ENCODE measurements around the gene ADNP2.

Gene ADNP2

DNA sequence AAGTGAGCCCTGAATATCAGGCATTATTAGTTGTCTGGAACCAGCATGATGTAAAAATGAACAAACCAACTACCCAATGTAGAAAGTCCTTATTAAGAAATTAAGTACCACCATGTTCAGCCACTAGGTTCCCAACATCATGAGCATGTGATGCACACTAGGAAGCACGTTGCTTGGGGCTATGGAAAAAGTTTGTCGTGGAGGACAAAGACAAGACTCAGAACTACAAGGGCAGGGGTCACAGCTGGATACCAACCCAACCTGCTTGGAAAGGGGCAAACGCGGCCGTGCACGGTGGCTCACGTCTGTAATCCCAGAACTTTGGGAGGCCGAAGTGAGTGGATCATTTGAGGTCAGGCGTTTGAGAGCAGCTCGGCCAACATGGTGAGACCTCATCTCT is 64.0 kb downstream of the ADNP2 start:
- no peak for DNase-seq

- no peak for DNase-seq
These were observed 66.6 kb downstream of the ADNP2 start for GRCh38 chr18:80175451-80176204.

- peak; percentile 40 for DNase-seq
These were observed 67.4 kb downstream of the ADNP2 start for GRCh38 chr18:80176334-80177073.

GRCh38 chr18:80177128-80177527 is 68.1 kb downstream of the ADNP2 start:
- no peak for DNase-seq

DNA sequence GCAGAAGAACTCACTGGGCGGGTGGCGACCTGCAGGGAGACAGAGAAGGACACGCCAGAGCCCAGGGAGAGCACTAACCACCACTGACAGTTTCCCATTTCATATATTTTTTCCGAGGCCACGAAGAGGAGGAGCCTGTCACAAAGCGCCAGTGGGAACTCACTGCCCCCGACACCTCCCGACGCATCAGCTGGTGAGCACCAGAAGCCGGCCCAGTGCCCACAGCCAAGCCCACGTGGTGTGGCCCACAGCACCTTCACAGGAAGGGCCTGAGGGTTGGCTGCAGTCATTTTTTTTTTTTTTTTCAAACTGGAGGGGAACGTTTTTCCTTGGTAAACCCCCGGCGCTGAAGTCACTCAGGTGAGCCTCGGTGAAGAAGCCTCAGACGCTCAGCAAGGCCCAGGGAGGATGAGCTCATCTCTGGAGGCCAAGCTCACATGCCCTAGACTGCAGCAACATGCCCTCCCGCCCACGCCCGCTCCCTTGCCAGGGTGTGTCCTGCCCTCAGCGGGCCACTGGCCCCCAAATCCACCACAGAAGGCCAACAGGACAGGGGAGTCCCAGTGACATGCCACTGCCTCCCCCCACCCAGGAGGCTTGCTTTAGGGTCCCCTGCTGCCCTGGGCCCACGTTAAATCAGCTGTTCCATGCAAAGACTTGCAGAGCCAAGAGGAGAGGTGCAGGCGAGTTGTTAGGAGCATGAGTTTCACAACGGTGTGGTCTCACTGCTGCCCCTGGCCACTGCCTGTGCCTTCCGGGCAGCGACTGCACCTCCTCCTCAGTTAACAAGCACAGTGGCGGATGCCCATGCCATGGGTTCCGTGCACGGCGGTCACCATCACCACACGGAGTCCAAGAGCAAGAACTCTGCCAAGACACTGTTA is 70.1 kb downstream of the ADNP2 start:
- no peak for DNase-seq

GRCh38 chr18:80179857-80180558 is 70.9 kb downstream of the ADNP2 start:
- no peak for DNase-seq

- DNase-seq: no peak
These were observed 71.9 kb downstream of the ADNP2 start for GRCh38 chr18:80180778-80181564.

DNA sequence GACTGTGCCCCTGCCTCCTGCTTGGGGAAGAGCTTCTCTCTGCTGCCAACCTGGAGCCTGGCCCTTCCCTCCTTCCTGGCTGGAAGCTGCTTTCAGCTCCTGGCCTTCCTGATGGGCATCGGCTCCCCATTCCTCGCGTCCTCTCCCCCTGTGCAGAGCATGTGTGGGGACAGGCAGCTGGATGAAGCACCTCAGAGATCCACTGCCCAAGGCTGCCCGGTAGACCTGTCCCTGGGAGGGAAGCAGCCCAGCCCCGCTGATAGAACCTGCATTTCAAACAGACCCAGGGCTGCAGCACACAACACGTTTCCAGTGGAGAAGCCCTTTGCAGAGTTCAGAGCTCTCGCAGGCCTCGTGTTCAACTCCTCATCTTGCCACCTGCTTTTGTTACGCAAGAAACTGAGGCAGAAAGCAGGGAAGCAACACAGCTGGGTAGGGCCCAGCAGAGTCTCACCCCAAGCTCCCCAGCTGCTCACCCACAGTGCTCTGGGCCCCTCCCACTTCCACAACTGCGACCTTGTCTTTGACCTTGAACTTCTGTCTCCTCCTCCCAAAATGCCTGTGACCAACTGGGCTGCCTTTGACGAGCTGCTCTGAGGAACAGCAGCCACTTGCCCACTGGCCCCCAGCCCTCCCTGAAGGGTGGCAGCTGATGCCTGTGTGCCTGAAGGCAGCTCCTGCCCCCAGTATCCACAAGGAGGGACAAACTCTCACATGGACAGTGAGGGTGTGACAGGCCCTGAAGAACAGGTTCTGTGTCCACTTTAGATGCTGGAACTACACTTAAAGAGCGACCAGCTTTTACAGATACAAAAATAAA is 72.8 kb downstream of the ADNP2 start:
- no peak for DNase-seq

DNA sequence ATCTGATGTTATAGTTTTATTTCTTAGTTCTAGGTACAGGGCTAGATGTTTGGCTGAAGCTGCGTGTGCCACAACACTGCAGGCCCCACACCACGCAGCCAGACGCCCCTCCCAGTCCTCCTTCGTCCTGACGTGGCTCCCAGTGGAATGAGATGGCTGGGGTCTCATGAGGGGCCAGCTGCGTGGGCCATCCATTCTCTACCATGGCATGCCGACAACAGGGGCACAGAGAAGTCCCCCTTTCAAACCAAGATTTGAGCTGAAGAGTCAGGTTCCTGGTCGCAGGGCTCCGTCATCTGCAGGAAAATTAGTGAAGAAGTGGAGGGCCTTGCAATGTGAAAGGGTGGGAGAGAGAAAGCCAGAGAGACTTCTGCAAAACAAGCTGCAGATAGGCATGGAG is 73.8 kb downstream of the ADNP2 start:
- DNase-seq: no peak

DNA sequence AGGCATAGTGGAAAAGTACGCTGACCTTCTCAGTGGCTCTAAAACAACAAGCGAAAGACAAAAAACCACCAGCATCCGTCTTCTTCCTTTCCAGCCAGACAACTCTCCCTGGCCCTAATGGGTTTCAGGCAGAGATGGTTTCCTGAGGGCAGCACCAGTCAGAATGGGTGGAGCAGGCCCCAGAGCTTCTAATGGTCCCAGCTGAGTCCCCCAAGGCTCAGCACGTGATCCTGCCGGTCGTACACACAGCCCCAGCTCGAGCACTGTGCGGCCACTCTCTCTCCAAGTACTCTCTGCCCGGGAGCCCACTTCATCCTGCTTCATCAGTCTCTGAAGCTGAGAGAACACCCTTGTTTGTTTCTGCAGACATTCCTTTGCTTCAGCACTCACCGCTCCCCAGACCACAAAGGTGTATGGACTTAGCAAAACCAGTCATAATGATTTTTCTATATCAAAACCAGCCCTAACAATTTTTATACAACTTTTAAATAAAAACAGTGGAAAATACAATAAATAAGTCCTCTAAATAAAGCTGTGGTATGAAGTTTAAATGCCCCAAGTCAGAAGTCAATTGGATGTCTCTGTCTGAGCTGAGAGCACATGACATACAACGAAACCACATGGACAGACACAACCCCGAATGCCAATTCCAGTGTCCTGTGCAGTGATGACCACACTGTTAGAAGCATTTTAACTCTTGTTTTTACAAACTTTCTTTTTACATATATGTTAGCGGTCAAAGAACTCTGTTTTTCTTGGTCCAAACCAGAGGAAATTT is 74.4 kb downstream of the ADNP2 start:
- DNase-seq: no peak

- no peak for DNase-seq
These were observed 75.2 kb downstream of the ADNP2 start for GRCh38 chr18:80184243-80184772.

GRCh38 chr18:80185545-80185944 is 76.5 kb downstream of the ADNP2 start:
- DNase-seq: no peak

- DNase-seq: no peak
These were observed 79.0 kb downstream of the ADNP2 start for GRCh38 chr18:80187956-80188642.

GRCh38 chr18:80188643-80189530 is 79.8 kb downstream of the ADNP2 start:
- DNase-seq: no peak

DNA sequence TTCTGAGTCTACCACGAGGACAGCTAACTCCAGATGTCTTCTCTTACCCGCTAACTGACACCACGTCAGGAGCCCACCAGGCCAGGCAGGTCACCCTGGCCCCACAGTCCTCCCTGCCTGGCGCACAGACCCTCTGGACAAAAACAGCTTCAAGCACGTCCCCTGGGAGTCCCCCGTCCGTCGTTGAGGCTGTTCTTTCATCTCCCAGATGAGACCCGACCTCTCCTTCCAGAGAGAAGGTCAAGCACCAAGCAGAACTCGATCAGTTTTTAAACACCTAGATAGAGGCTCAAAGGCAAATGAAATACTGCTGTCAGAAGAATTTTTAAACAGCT is 80.4 kb downstream of the ADNP2 start:
- DNase-seq: no peak

Data from fibroblast of upper back skin (primary cell).